CD4-positive, alpha-beta T cell treated with Interferon alpha-2 for 1 hour (primary cell): Measurements from ENCODE around the gene KRTAP5-4.
"Not testable (repeated sequence)": the region's sequence is repeated elsewhere in the genome, so short reads cannot be mapped to it uniquely, and the experiment has no call there.

Source experiments
- DNase-seq, 2 donors: peaks; one replicate each; pipeline ENCODE4 v3.0.0-alpha.2; 2020 to 2022

KRTAP5-4 gene

GRCh38 chr11:1652771-1653540 is 31.0 kb upstream of the KRTAP5-4 start:
- peak; percentile 64 to 78 for DNase-seq

- no peak for DNase-seq
Measured at GRCh38 chr11:1652442-1652770, 30.5 kb upstream of the KRTAP5-4 start.

- no peak for DNase-seq
Measured at GRCh38 chr11:1652026-1652425, 30.1 kb upstream of the KRTAP5-4 start.

GRCh38 chr11:1651411-1651980 is 29.6 kb upstream of the KRTAP5-4 start:
- DNase-seq: no peak

- no peak for DNase-seq
Measured at GRCh38 chr11:1650918-1651262, 29.0 kb upstream of the KRTAP5-4 start.

- DNase-seq: no peak
Measured at GRCh38 chr11:1650034-1650917, 28.3 kb upstream of the KRTAP5-4 start.

GRCh38 chr11:1648653-1649420 is 26.9 kb upstream of the KRTAP5-4 start:
- no peak for DNase-seq

GRCh38 chr11:1647901-1648652 is 26.1 kb upstream of the KRTAP5-4 start:
- DNase-seq: no peak

GRCh38 chr11:1646540-1646939 is 24.6 kb upstream of the KRTAP5-4 start:
- DNase-seq: not testable (repeated sequence)

GRCh38 chr11:1645357-1645821 is 23.5 kb upstream of the KRTAP5-4 start:
- no peak for DNase-seq

GRCh38 chr11:1644601-1645356 is 22.8 kb upstream of the KRTAP5-4 start:
- DNase-seq: no peak

- DNase-seq: no peak
Measured at GRCh38 chr11:1643146-1643690, 21.3 kb upstream of the KRTAP5-4 start.

GRCh38 chr11:1642288-1643145 is 20.6 kb upstream of the KRTAP5-4 start:
- DNase-seq: no peak

GRCh38 chr11:1641096-1641495 is 19.2 kb upstream of the KRTAP5-4 start:
- DNase-seq: no peak

- DNase-seq: peak in 1 of 2 donors; percentile 24
Measured at GRCh38 chr11:1640076-1640946, 18.4 kb upstream of the KRTAP5-4 start.

GRCh38 chr11:1639666-1640065 is 17.7 kb upstream of the KRTAP5-4 start:
- no peak for DNase-seq

- DNase-seq: no peak
Measured at GRCh38 chr11:1639102-1639620, 17.2 kb upstream of the KRTAP5-4 start.

- no peak for DNase-seq
Measured at GRCh38 chr11:1638344-1638743, 16.4 kb upstream of the KRTAP5-4 start.

- no peak for DNase-seq
Measured at GRCh38 chr11:1637628-1638027, 15.7 kb upstream of the KRTAP5-4 start.
